ENCODE data around the gene NOL12.

GRCh38 chr22:37654563-37655251 is 31.4 kb upstream of the NOL12 start:
- no peak for TF ChIP-seq CTCF (IDR thresholded peaks at IDR 0.05)
- no peak for TF ChIP-seq POLR2AphosphoS5 (IDR thresholded peaks at IDR 0.05)
- no peak for TF ChIP-seq EP300 (IDR thresholded peaks at IDR 0.05)
